PFSK-1 (cell line): ENCODE data around the gene XYLT1.

ENCODE experiments used
- POLR2AphosphoS5 ChIP-seq: IDR thresholded peaks from 2 replicates; pipeline ENCODE4 v1.6.1; 2012; ENCODE audit warnings: low read depth, mild to moderate bottlenecking, control low read depth, low read length, moderate library complexity
- REST ChIP-seq, 2 experiments: IDR thresholded peaks; 2 replicates each; pipeline versions ENCODE4 v1.6.1 to v1.8.0; 2011 to 2012; ENCODE audit warnings: low read depth in 2 of 2, low read length in 2 of 2, control low read depth in 1 of 2, inconsistent platforms in 1 of 2, mild to moderate bottlenecking in 1 of 2, moderate library complexity in 1 of 2; ENCODE audit not compliant: insufficient read depth in 1 of 2
- SIN3A ChIP-seq: IDR thresholded peaks from 2 replicates; pipeline ENCODE4 v1.6.1; 2012; ENCODE audit warnings: mild to moderate bottlenecking, low read length, moderate library complexity, borderline replicate concordance; ENCODE audit not compliant: insufficient read depth
- TAF1 ChIP-seq: IDR thresholded peaks from 2 replicates; pipeline ENCODE4 v1.6.1; 2012; ENCODE audit warnings: low read length, control low read depth, borderline replicate concordance; ENCODE audit not compliant: insufficient read depth

- TF ChIP-seq POLR2AphosphoS5 (no peak), TAF1 (no peak), SIN3A (no peak), REST (IDR thresholded peaks at IDR 0.05; ENCODE audit: insufficient read depth in 1 of 2, low read depth in 2 of 2, low read length in 2 of 2) (peak; percentile 74 to 93)
These were observed 320.8 kb downstream of the XYLT1 start for GRCh38 chr16:17149904-17150483.
